Measurements from ENCODE around the gene PCID2.

- TF ChIP-seq YY1 (IDR thresholded peaks at IDR 0.05; ENCODE audit: insufficient read depth, insufficient read length) (no peak), ZNF274 (IDR thresholded peaks at IDR 0.05; ENCODE audit: low read depth, low read length) (no peak)
These were observed 54.4 kb downstream of the PCID2 start for GRCh38 chr13:113153810-113154748.
